ENCODE data around the gene KPNB1.

- TF ChIP-seq CTCF (IDR thresholded peaks at IDR 0.05; ENCODE audit: insufficient read depth, low read length, poor library complexity, severe bottlenecking) (no peak), EZH2phosphoT487 (conservative IDR thresholded peaks at IDR 0.05; ENCODE audit: low read length) (no peak)
These were observed 46.0 kb downstream of the KPNB1 start for GRCh38 chr17:47695429-47696376.

All from SU-DHL-6 (cell line).